ENCODE measurements around the gene FOXL1. TPM values are rescaled to one million over a fixed set of nuclear protein-coding genes. Genes with fewer than 3 reads are reported as not detected.

The FOXL1 gene
- total and polyA plus RNA-seq, 4 donors: 0.41 to 2.5 (median 1.4) TPM

DNA sequence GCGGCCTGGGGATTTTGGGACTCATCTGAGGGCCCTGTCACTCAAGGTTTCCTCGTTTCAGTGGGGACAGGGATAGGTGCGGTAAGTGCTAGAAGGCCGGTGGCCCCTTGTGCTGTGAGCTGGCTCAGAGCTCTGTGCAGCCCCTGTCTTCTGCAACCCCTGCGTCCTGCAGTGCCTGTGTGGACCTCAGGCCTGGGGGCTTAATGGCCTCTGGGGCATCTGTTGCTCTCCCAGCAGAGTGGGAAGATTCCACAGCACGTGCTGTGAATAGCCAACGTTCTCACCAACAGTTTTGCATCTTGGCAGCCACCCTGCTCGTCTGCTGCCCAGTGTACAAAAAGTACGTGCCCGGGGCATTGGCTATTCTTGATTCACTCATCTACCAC, 6.8 kb upstream of the FOXL1 start:
- no peak overlapping the region for H3K27ac ChIP-seq (ENCODE audit: low read depth in 1 of 2, low read length in 1 of 2)
- no peak overlapping the region for H3K4me3 ChIP-seq
- peaks cover 15 to 64% (median 61%) of the 10 kb centered on the region in 3 donors for H3K27me3 ChIP-seq (ENCODE audit: control insufficient read depth in 3 of 3, insufficient read depth in 3 of 3, low read length in 2 of 3)
- ATAC-seq (ENCODE audit: insufficient read depth, low FRiP score) (no peak), DNase-seq (no peak)
- 86 to 89% methylated on average over 10 of the region's 10 CpGs for WGBS, 2 donors
- H3K36me3 ChIP-seq (ENCODE audit: control insufficient read depth in 4 of 4, insufficient read depth in 4 of 4, low read length in 4 of 4): no peaks in the 10 kb centered on the region
- H3K4me1 ChIP-seq (ENCODE audit: control insufficient read depth in 5 of 5, insufficient read depth in 5 of 5, low read length in 5 of 5): peaks cover 0 to 12% (median 3%) of the 10 kb centered on the region in 5 donors
- TF ChIP-seq, protein P1, sequence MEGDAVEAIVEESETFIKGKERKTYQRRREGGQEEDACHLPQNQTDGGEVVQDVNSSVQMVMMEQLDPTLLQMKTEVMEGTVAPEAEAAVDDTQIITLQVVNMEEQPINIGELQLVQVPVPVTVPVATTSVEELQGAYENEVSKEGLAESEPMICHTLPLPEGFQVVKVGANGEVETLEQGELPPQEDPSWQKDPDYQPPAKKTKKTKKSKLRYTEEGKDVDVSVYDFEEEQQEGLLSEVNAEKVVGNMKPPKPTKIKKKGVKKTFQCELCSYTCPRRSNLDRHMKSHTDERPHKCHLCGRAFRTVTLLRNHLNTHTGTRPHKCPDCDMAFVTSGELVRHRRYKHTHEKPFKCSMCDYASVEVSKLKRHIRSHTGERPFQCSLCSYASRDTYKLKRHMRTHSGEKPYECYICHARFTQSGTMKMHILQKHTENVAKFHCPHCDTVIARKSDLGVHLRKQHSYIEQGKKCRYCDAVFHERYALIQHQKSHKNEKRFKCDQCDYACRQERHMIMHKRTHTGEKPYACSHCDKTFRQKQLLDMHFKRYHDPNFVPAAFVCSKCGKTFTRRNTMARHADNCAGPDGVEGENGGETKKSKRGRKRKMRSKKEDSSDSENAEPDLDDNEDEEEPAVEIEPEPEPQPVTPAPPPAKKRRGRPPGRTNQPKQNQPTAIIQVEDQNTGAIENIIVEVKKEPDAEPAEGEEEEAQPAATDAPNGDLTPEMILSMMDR (IDR thresholded peaks at IDR 0.05; ENCODE audit: control extremely low read depth, extremely low read depth): no peak
- H3K9ac ChIP-seq (ENCODE audit: insufficient read depth in 1 of 2, low read length in 2 of 2): no peak overlapping the region
- H3K9me3 ChIP-seq (ENCODE audit: control insufficient read depth in 4 of 4, insufficient read depth in 3 of 4, low read length in 3 of 4): peaks cover 0 to 2% (median 0%) of the 10 kb centered on the region in 4 donors

- ATAC-seq (ENCODE audit: insufficient read depth, low FRiP score) (no peak), DNase-seq (no peak)
- peaks cover 9 to 66% (median 64%) of the 10 kb centered on the region in 3 donors for H3K27me3 ChIP-seq (ENCODE audit: control insufficient read depth in 3 of 3, insufficient read depth in 3 of 3, low read length in 2 of 3)
- H3K4me1 ChIP-seq (ENCODE audit: control insufficient read depth in 5 of 5, insufficient read depth in 5 of 5, low read length in 5 of 5): peaks cover 0 to 17% (median 7%) of the 10 kb centered on the region in 5 donors
- TF ChIP-seq, protein P1 (IDR thresholded peaks at IDR 0.05; ENCODE audit: control extremely low read depth, extremely low read depth): no peak
- peaks cover 0 to 2% (median 0%) of the 10 kb centered on the region in 4 donors for H3K9me3 ChIP-seq (ENCODE audit: control insufficient read depth in 4 of 4, insufficient read depth in 3 of 4, low read length in 3 of 4)
- H3K36me3 ChIP-seq (ENCODE audit: control insufficient read depth in 4 of 4, insufficient read depth in 4 of 4, low read length in 4 of 4): no peaks in the 10 kb centered on the region
- H3K9ac ChIP-seq (ENCODE audit: insufficient read depth in 1 of 2, low read length in 2 of 2): no peak overlapping the region
- H3K4me3 ChIP-seq: no peak overlapping the region
- 84 to 85% methylated on average over 12 of the region's 12 CpGs for WGBS, 2 donors
- no peak overlapping the region for H3K27ac ChIP-seq (ENCODE audit: low read depth in 1 of 2, low read length in 1 of 2)
Observed at GRCh38 chr16:86572041-86572521, 6.3 kb upstream of the FOXL1 start.

GRCh38 chr16:86572606-86573005, 5.7 kb upstream of the FOXL1 start:
- no peak for ATAC-seq (ENCODE audit: insufficient read depth, low FRiP score)
- 87 to 88% methylated on average over 8 of the region's 8 CpGs for WGBS, 2 donors
- Histone ChIP-seq H3K27me3 (ENCODE audit: control insufficient read depth in 3 of 3, insufficient read depth in 3 of 3, low read length in 2 of 3) (peaks cover 6 to 69% (median 64%) of the 10 kb centered on the region in 3 donors), H3K4me1 (ENCODE audit: control insufficient read depth in 5 of 5, insufficient read depth in 5 of 5, low read length in 5 of 5) (peaks cover 0 to 22% (median 9%) of the 10 kb centered on the region in 5 donors), H3K9ac (ENCODE audit: insufficient read depth in 1 of 2, low read length in 2 of 2) (no peak overlapping the region), H3K4me3 (no peak overlapping the region), H3K27ac (ENCODE audit: low read depth in 1 of 2, low read length in 1 of 2) (no peak overlapping the region), H3K9me3 (ENCODE audit: control insufficient read depth in 4 of 4, insufficient read depth in 3 of 4, low read length in 3 of 4) (no peaks in the 10 kb centered on the region), H3K36me3 (ENCODE audit: control insufficient read depth in 4 of 4, insufficient read depth in 4 of 4, low read length in 4 of 4) (no peaks in the 10 kb centered on the region)
- DNase-seq: no peak
- TF ChIP-seq, protein P1 (IDR thresholded peaks at IDR 0.05; ENCODE audit: control extremely low read depth, extremely low read depth): no peak

- 65 to 77% methylated on average over 8 of the region's 8 CpGs for WGBS, 2 donors
- no peak overlapping the region for H3K27ac ChIP-seq (ENCODE audit: low read depth in 1 of 2, low read length in 1 of 2)
- H3K9me3 ChIP-seq (ENCODE audit: control insufficient read depth in 4 of 4, insufficient read depth in 3 of 4, low read length in 3 of 4): no peaks in the 10 kb centered on the region
- H3K36me3 ChIP-seq (ENCODE audit: control insufficient read depth in 4 of 4, insufficient read depth in 4 of 4, low read length in 4 of 4): no peaks in the 10 kb centered on the region
- no peak overlapping the region for H3K4me3 ChIP-seq
- ATAC-seq (ENCODE audit: insufficient read depth, low FRiP score) (no peak), DNase-seq (no peak)
- H3K27me3 ChIP-seq (ENCODE audit: control insufficient read depth in 3 of 3, insufficient read depth in 3 of 3, low read length in 2 of 3): peaks cover 6 to 69% (median 68%) of the 10 kb centered on the region in 3 donors
- H3K9ac ChIP-seq (ENCODE audit: insufficient read depth in 1 of 2, low read length in 2 of 2): no peak overlapping the region
- H3K4me1 ChIP-seq (ENCODE audit: control insufficient read depth in 5 of 5, insufficient read depth in 5 of 5, low read length in 5 of 5): peaks cover 0 to 26% (median 9%) of the 10 kb centered on the region in 5 donors
- TF ChIP-seq, protein P1 (IDR thresholded peaks at IDR 0.05; ENCODE audit: control extremely low read depth, extremely low read depth): no peak
Observed at GRCh38 chr16:86573215-86573614, 5.1 kb upstream of the FOXL1 start.

Measured in lung (tissue), 12 donors.